Vagina (tissue), 2 donors: Measurements from ENCODE around the gene VDR.

ENCODE experiments used
- POLR2A ChIP-seq, 2 donors: fragments of 450-650 bp; IDR thresholded peaks; one replicate each; pipeline ENCODE4 v1.6.1; 2017; ENCODE audit warnings: antibody characterized with exemption in 2 of 2, mild to moderate bottlenecking in 2 of 2, moderate library complexity in 2 of 2
- POLR2AphosphoS5 ChIP-seq, 2 donors: sonication (generic); formaldehyde crosslinking; IDR thresholded peaks; one replicate each; pipeline ENCODE4 v1.9.0; 2017; ENCODE audit warnings: antibody characterized with exemption in 2 of 2, mild to moderate bottlenecking in 2 of 2, low read depth in 1 of 2; ENCODE audit not compliant: insufficient read depth in 1 of 2
- TF ChIP-seq, protein P1 (sequence below), 3 experiments: fragments of 450-650 bp in 2 of 3; fragments of 200-600 bp in 1 of 3; sonication (generic) in 1 of 3; IDR thresholded peaks; one replicate each; pipeline ENCODE4 v1.5.1; 2017 to 2019; ENCODE audit warnings: antibody characterized with exemption in 3 of 3, mild to moderate bottlenecking in 2 of 3, moderate library complexity in 2 of 3

DNA sequence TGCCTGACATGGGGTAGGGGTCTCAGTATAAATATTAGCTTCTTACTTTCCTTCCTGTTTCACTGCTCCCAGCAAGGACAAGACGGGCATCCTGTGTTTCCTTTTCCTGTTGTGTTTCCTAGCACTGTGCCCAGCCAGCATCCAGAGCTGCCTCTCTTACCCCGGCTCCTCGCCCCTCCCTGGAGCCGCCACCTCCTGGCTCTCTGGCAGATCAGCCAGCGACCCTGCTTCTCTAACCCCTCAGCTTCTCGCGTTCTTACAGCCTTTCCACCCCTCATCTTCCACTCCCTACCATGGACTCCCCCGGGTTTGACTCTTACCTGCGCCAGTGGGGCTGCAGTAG, 102.9 kb downstream of the VDR start:
- TF ChIP-seq, protein P1, sequence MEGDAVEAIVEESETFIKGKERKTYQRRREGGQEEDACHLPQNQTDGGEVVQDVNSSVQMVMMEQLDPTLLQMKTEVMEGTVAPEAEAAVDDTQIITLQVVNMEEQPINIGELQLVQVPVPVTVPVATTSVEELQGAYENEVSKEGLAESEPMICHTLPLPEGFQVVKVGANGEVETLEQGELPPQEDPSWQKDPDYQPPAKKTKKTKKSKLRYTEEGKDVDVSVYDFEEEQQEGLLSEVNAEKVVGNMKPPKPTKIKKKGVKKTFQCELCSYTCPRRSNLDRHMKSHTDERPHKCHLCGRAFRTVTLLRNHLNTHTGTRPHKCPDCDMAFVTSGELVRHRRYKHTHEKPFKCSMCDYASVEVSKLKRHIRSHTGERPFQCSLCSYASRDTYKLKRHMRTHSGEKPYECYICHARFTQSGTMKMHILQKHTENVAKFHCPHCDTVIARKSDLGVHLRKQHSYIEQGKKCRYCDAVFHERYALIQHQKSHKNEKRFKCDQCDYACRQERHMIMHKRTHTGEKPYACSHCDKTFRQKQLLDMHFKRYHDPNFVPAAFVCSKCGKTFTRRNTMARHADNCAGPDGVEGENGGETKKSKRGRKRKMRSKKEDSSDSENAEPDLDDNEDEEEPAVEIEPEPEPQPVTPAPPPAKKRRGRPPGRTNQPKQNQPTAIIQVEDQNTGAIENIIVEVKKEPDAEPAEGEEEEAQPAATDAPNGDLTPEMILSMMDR (IDR thresholded peaks at IDR 0.05) = no peak
- TF ChIP-seq POLR2A (IDR thresholded peaks at IDR 0.05) = no peak
- TF ChIP-seq POLR2AphosphoS5 (IDR thresholded peaks at IDR 0.05; ENCODE audit: insufficient read depth in 1 of 2, low read depth in 1 of 2) = no peak
